Measurements from ENCODE around the gene CYP3A4. TPM values are rescaled to one million over a fixed set of nuclear protein-coding genes. Genes with fewer than 3 reads are reported as not detected.
"Not testable (repeated sequence)": the region's sequence is repeated elsewhere in the genome, so short reads cannot be mapped to it uniquely, and the experiment has no call there.

The CYP3A4 gene
- total RNA-seq, 1 experiment from 2014 or later, result not detected

GRCh38 chr7:99778880-99779279 lies 5.1 kb downstream of the CYP3A4 start:
- DNase-seq (no peak), ATAC-seq (no peak)
- H3K4me3 ChIP-seq (ENCODE audit: low read length), result no peak overlapping the region
- H3K36me3 ChIP-seq (ENCODE audit: low read depth, low read length), result no peaks in the 10 kb centered on the region
- no peaks in the 10 kb centered on the region for H3K9me2 ChIP-seq (replicated peaks; ENCODE audit: low read length)
- H3K27ac ChIP-seq (ENCODE audit: low read length), result no peak overlapping the region
- H3K79me2 ChIP-seq (ENCODE audit: low read length), result no peaks in the 10 kb centered on the region
- H3K4me2 ChIP-seq (ENCODE audit: low read length), result no peak overlapping the region
- H3K27me3 ChIP-seq (ENCODE audit: low read length), result 0 out of 2 replicates have a peak, but pooled peaks cover 12% of the 10 kb centered on the region
- POLR2A ChIA-PET (ENCODE audit: unreplicated experiment), result no interaction called here
- no peaks in the 10 kb centered on the region for H4K20me1 ChIP-seq (ENCODE audit: low read length)
- H3F3A ChIP-seq (ENCODE audit: low read length, unreplicated experiment), result no peaks in the 10 kb centered on the region
- H3K4me1 ChIP-seq (ENCODE audit: insufficient read depth, low read length), result no peaks in the 10 kb centered on the region
- BruUV-seq (replicated peaks), result no TSS peak
- H2AFZ ChIP-seq (ENCODE audit: low read length), result no peak overlapping the region
- TF ChIP-seq CTCF (conservative IDR thresholded peaks at IDR 0.05; ENCODE audit: low read depth, low read length) (no peak), EZH2 (IDR thresholded peaks at IDR 0.05; ENCODE audit: low read length, unreplicated experiment) (no peak), EZH2phosphoT487 (IDR thresholded peaks at IDR 0.05; ENCODE audit: borderline replicate concordance, low read length) (no peak)
- intact Hi-C loops (cut with micrococcal nuclease), result no loop called here
- H3K9ac ChIP-seq (ENCODE audit: low read length), result no peak overlapping the region
- H3K9me3 ChIP-seq (ENCODE audit: low read length), result no peaks in the 10 kb centered on the region
- CTCF ChIA-PET, result no interaction called here

GRCh38 chr7:99773395-99773794 lies 10.6 kb downstream of the CYP3A4 start:
- H3K27ac ChIP-seq (ENCODE audit: low read length); H3K9ac ChIP-seq (ENCODE audit: low read length); H2AFZ ChIP-seq (ENCODE audit: low read length); H4K20me1 ChIP-seq (ENCODE audit: low read length); DNase-seq; H3K36me3 ChIP-seq (ENCODE audit: low read depth, low read length); H3K4me2 ChIP-seq (ENCODE audit: low read length); ATAC-seq; POLR2A ChIA-PET (ENCODE audit: unreplicated experiment); H3K4me1 ChIP-seq (ENCODE audit: insufficient read depth, low read length); H3K79me2 ChIP-seq (ENCODE audit: low read length); BruUV-seq (replicated peaks); H3K9me2 ChIP-seq (replicated peaks; ENCODE audit: low read length); H3F3A ChIP-seq (ENCODE audit: low read length, unreplicated experiment); CTCF ChIA-PET; intact Hi-C loops (cut with micrococcal nuclease); H3K9me3 ChIP-seq (ENCODE audit: low read length); H3K27me3 ChIP-seq (ENCODE audit: low read length); H3K4me3 ChIP-seq (ENCODE audit: low read length): not testable (repeated sequence)

GRCh38 chr7:99772565-99772964 lies 11.4 kb downstream of the CYP3A4 start:
- Histone ChIP-seq H3K4me3 (ENCODE audit: low read length) (no peak overlapping the region), H3K27me3 (ENCODE audit: low read length) (peaks cover 6% of the 10 kb centered on the region; the same call in 1 of the 2 replicates), H3K79me2 (ENCODE audit: low read length) (no peaks in the 10 kb centered on the region), H3K9me2 (replicated peaks; ENCODE audit: low read length) (no peaks in the 10 kb centered on the region), H3K36me3 (ENCODE audit: low read depth, low read length) (no peaks in the 10 kb centered on the region), H3K27ac (ENCODE audit: low read length) (no peak overlapping the region), H3K9ac (ENCODE audit: low read length) (no peak overlapping the region), H4K20me1 (ENCODE audit: low read length) (no peaks in the 10 kb centered on the region), H3K9me3 (ENCODE audit: low read length) (0 out of 2 replicates have a peak, but pooled peaks cover 10% of the 10 kb centered on the region), H3K4me2 (ENCODE audit: low read length) (no peak overlapping the region), H2AFZ (ENCODE audit: low read length) (no peak overlapping the region), H3F3A (ENCODE audit: low read length, unreplicated experiment) (no peaks in the 10 kb centered on the region), H3K4me1 (ENCODE audit: insufficient read depth, low read length) (no peaks in the 10 kb centered on the region)
- DNase-seq (no peak), ATAC-seq (no peak)
- CTCF ChIA-PET, result no interaction called here
- intact Hi-C loops (cut with micrococcal nuclease), result no loop called here
- POLR2A ChIA-PET (ENCODE audit: unreplicated experiment), result no interaction called here
- TF ChIP-seq EZH2phosphoT487 (IDR thresholded peaks at IDR 0.05; ENCODE audit: borderline replicate concordance, low read length) (no peak), CTCF (conservative IDR thresholded peaks at IDR 0.05; ENCODE audit: low read depth, low read length) (no peak), EZH2 (IDR thresholded peaks at IDR 0.05; ENCODE audit: low read length, unreplicated experiment) (no peak)
- BruUV-seq (replicated peaks), result no TSS peak

GRCh38 chr7:99769494-99769893 lies 14.5 kb downstream of the CYP3A4 start:
- H4K20me1 ChIP-seq (ENCODE audit: low read length); H3K9me2 ChIP-seq (replicated peaks; ENCODE audit: low read length); H3K9ac ChIP-seq (ENCODE audit: low read length); H3K36me3 ChIP-seq (ENCODE audit: low read depth, low read length); H3K4me2 ChIP-seq (ENCODE audit: low read length); H3K79me2 ChIP-seq (ENCODE audit: low read length); CTCF ChIA-PET; H3K9me3 ChIP-seq (ENCODE audit: low read length); H3F3A ChIP-seq (ENCODE audit: low read length, unreplicated experiment); H3K27ac ChIP-seq (ENCODE audit: low read length); H3K4me3 ChIP-seq (ENCODE audit: low read length); POLR2A ChIA-PET (ENCODE audit: unreplicated experiment); BruUV-seq (replicated peaks); H3K4me1 ChIP-seq (ENCODE audit: insufficient read depth, low read length); H2AFZ ChIP-seq (ENCODE audit: low read length); DNase-seq; H3K27me3 ChIP-seq (ENCODE audit: low read length); ATAC-seq: not testable (repeated sequence)
- intact Hi-C loops (cut with micrococcal nuclease), result loop anchor here (10.0 kb wide), 1 partner anchor 95 kb away; the partner anchor contains the start of gene CYP3A5
